Right atrium auricular region (tissue), 2 donors: ENCODE measurements around the gene NDUFA5. TPM values are rescaled to one million over a fixed set of nuclear protein-coding genes. Genes with fewer than 3 reads are reported as not detected.
"Not testable (repeated sequence)": the region's sequence is repeated elsewhere in the genome, so short reads cannot be mapped to it uniquely, and the experiment has no call there.

Experiments
- DNase-seq: peaks from one replicate; pipeline ENCODE4 v3.0.0-alpha.2; 2019; ENCODE audit warnings: low spot score
- H3K27ac ChIP-seq, 2 donors: fragments of 200-600 bp; sonication (generic); 1 replicate in 1 of 2; 2 replicates in 1 of 2; pipeline ENCODE4 v1.5.1; 2016 to 2019
- H3K27me3 ChIP-seq, 2 donors: fragments of 200-600 bp; sonication (generic); one replicate each; pipeline versions ENCODE4 v1.5.1 to v1.6.0; 2017 to 2019
- H3K36me3 ChIP-seq: fragments of 200-600 bp; sonication (generic); one replicate; pipeline ENCODE4 v1.5.1; 2016
- H3K4me1 ChIP-seq, 2 donors: fragments of 200-600 bp; sonication (generic); one replicate each; pipeline versions ENCODE4 v1.5.1 to v1.6.0; 2017 to 2019
- H3K4me3 ChIP-seq, 2 donors: fragments of 200-600 bp; sonication (generic); 1 replicate in 1 of 2; 2 replicates in 1 of 2; pipeline ENCODE4 v1.5.1; 2017 to 2019; ENCODE audit warnings: mild to moderate bottlenecking in 1 of 2, moderate library complexity in 1 of 2
- H3K9me3 ChIP-seq, 2 donors: fragments of 200-600 bp; sonication (generic); one replicate each; pipeline ENCODE4 v1.5.1; 2019
- total RNA-seq, 2 donors: library from RNA; depleted of rRNA; stranded (reverse); fragments of >200 nt; gene quantifications; one replicate each; pipeline ENCODE4 v1.1.0, GENCODE V29; 2016
- TF ChIP-seq, protein P1 (sequence below), 2 donors: fragments of 200-600 bp; sonication (generic); IDR thresholded peaks; one replicate each; pipeline ENCODE4 v1.5.1; 2019; ENCODE audit warnings: antibody characterized with exemption in 2 of 2

Gene NDUFA5
- total RNA-seq, 2 donors from 2014 or later, result 110 to 227 TPM

DNA sequence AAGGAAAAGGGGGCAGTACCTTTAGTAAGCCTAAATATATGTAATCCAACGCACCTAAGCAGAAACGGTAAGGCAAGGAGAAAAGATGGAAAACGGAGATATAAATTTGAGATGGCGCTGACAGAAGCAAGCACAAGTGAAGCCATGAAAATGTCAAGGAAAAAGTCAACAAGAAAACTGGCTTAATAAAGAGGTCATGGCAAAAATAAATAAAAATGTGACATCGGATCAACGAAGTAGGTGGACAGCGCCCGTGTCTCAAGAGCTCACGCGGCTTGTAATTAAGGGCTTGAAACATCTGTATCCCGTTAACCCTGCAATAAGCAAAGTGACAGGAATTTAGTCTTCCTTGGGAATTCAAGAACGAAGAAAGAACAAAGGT lies 611 bp downstream of the NDUFA5 start:
- Histone ChIP-seq H3K27ac (peak overlapping the region; percentile 92 to 93), H3K27me3 (no peaks in the 10 kb centered on the region), H3K36me3 (no peaks in the 10 kb centered on the region), H3K9me3 (no peaks in the 10 kb centered on the region), H3K4me1 (peaks cover 0 to 41% of the 10 kb centered on the region in 2 donors), H3K4me3 (peak overlapping the region; percentile 80 to 88)
- TF ChIP-seq, protein P1, sequence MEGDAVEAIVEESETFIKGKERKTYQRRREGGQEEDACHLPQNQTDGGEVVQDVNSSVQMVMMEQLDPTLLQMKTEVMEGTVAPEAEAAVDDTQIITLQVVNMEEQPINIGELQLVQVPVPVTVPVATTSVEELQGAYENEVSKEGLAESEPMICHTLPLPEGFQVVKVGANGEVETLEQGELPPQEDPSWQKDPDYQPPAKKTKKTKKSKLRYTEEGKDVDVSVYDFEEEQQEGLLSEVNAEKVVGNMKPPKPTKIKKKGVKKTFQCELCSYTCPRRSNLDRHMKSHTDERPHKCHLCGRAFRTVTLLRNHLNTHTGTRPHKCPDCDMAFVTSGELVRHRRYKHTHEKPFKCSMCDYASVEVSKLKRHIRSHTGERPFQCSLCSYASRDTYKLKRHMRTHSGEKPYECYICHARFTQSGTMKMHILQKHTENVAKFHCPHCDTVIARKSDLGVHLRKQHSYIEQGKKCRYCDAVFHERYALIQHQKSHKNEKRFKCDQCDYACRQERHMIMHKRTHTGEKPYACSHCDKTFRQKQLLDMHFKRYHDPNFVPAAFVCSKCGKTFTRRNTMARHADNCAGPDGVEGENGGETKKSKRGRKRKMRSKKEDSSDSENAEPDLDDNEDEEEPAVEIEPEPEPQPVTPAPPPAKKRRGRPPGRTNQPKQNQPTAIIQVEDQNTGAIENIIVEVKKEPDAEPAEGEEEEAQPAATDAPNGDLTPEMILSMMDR (IDR thresholded peaks at IDR 0.05), result no peak
- no peak for DNase-seq

DNA sequence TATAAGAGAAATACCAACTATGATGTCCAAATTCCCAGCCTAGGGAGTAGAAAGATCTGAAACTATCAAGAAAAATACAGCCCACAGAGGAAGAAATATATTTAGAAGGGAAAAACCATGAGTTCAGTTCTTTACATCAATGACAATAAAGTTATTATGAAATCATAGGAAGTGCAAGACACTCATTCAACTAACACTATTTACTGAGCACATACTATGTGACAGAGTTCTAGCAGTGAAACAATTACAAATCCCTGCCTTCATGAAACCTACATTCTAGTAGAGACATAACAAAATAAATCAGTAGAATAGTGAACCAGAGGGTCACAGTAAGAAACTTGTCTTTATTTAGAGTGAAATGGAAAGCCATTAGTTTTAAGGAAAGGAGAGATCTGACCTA lies 2.1 kb downstream of the NDUFA5 start:
- TF ChIP-seq, protein P1 (IDR thresholded peaks at IDR 0.05), result no peak
- Histone ChIP-seq H3K36me3 (no peaks in the 10 kb centered on the region), H3K4me3 (peak overlapping the region in 1 of 2 donors; percentile 17), H3K4me1 (peaks cover 0 to 41% of the 10 kb centered on the region in 2 donors), H3K27ac (peak overlapping the region; percentile 19 to 92), H3K9me3 (no peaks in the 10 kb centered on the region), H3K27me3 (no peaks in the 10 kb centered on the region)
- no peak for DNase-seq

DNA sequence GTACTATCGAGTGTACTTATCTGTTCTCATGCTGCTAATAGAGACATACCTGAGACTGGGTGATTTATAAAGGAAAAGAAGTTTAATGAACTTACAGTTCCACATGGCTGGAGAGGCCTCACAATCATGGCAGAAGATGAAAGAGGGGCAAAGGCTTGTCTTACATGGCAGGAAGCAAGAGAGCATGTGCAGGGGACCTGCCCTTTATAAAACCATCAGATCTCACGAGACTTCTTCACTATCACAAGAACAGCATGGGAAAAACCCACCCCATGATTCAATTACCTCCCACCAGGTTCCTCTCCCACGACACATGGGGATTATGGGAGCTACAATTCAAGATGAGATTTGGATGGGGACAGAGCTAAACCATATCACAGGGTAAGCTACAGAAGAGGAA lies 4.5 kb downstream of the NDUFA5 start:
- TF ChIP-seq, protein P1 (IDR thresholded peaks at IDR 0.05), result no peak
- H3K36me3 ChIP-seq, result peaks cover 11% of the 10 kb centered on the region
- H3K9me3 ChIP-seq, result no peaks in the 10 kb centered on the region
- peaks cover 0 to 48% of the 10 kb centered on the region in 2 donors for H3K4me1 ChIP-seq
- peak overlapping the region; percentile 35 to 57 for H3K27ac ChIP-seq
- DNase-seq, result no peak
- no peak overlapping the region for H3K4me3 ChIP-seq
- no peaks in the 10 kb centered on the region for H3K27me3 ChIP-seq

DNA sequence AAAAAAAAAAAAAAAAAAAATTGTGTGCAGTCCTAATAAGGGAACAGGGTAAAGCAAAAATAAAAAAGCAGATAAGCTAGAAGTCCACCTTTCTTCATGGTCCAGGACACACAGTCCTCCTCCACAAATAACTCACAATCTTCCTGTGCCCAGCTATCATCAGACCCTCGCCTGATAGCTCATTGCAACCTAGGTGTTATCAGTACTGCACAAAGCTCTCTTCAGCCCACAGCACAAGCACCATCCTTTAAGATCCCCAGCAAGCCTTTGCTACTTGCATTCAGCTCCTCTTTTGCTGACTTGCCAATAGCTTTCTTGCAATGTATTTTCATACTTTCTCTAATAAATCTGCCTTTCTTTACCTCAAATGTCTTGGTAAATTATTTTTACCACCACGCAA lies 5.0 kb downstream of the NDUFA5 start:
- peaks cover 0 to 49% of the 10 kb centered on the region in 2 donors for H3K4me1 ChIP-seq
- TF ChIP-seq, protein P1 (IDR thresholded peaks at IDR 0.05), result no peak
- H3K27ac ChIP-seq, result peak overlapping the region; percentile 35 to 57
- peaks cover 11% of the 10 kb centered on the region for H3K36me3 ChIP-seq
- no peaks in the 10 kb centered on the region for H3K27me3 ChIP-seq
- H3K9me3 ChIP-seq, result no peaks in the 10 kb centered on the region
- no peak overlapping the region for H3K4me3 ChIP-seq
- DNase-seq, result no peak

DNA sequence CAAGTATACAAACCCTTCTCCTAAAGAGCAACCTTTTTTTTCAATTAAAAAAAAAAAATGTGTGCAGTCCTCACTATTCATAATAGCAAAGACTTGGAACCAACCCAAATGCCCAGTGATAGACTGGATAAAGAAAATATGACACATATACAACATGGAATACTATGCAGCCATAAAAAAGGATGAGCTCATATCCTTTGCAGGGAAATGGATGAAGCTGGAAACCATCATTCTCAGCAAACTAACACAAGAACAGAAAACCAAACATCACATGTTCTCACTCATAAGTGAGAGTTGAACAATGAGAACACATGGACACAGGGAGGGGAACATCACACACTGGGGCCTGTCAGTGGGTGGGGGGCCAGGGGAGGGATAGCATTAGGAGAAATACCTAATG lies 5.5 kb downstream of the NDUFA5 start:
- H3K9me3 ChIP-seq, H3K27me3 ChIP-seq, DNase-seq, H3K4me3 ChIP-seq: not testable (repeated sequence)
- H3K36me3 ChIP-seq, result peaks cover 11% of the 10 kb centered on the region
- peak overlapping the region in 1 of 2 donors; percentile 57 for H3K27ac ChIP-seq
- peaks cover 0 to 49% of the 10 kb centered on the region in 2 donors for H3K4me1 ChIP-seq

DNA sequence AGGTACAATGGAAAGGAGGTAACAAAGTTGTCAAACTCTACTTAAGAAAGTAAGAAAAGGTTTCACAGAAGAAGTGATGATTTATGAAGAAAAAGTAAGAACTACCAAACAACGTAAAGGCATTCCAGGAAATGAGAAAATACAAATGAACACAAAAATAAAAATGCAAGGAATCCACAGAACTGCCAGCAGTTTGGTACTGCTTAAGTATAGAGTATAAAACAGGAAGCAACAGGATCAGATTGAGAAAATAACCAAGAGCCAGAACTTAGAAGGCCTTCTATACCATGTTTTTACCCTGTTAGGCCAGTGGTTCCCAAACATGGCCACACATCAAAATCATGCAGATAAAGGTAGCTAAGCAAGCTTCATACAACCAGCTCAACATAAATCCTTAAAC lies 9.2 kb downstream of the NDUFA5 start:
- Histone ChIP-seq H3K4me1 (peaks cover 0 to 17% of the 10 kb centered on the region in 2 donors), H3K4me3 (no peak overlapping the region), H3K27ac (no peak overlapping the region), H3K27me3 (no peaks in the 10 kb centered on the region), H3K9me3 (no peaks in the 10 kb centered on the region), H3K36me3 (peaks cover 11% of the 10 kb centered on the region)
- TF ChIP-seq, protein P1 (IDR thresholded peaks at IDR 0.05), result no peak
- no peak for DNase-seq
